Lower lobe of right lung (tissue), 2 donors: ENCODE measurements around the gene MAML3. TPM values are rescaled to one million over a fixed set of nuclear protein-coding genes. Genes with fewer than 3 reads are reported as not detected.

Experiments used
- ATAC-seq, 2 donors: fragments of 200-7000 bp; cut with Tn5 transposase; one replicate each; pipeline ENCODE4 v1.9.1; 2020 to 2022; ENCODE audit warnings: mild to moderate bottlenecking in 2 of 2, moderate library complexity in 2 of 2
- DNase-seq: peaks from one replicate; pipeline ENCODE4 v3.0.0-alpha.2; 2020
- H3K27ac ChIP-seq: fragments of 200-600 bp; one replicate; pipeline ENCODE4 v1.8.0; 2022
- H3K27me3 ChIP-seq: fragments of 200-600 bp; one replicate; pipeline ENCODE4 v1.8.0; 2022; ENCODE audit warnings: low read depth
- H3K36me3 ChIP-seq: fragments of 200-600 bp; one replicate; pipeline ENCODE4 v1.8.0; 2022; ENCODE audit warnings: mild to moderate bottlenecking
- H3K4me1 ChIP-seq: fragments of 200-600 bp; one replicate; pipeline ENCODE4 v1.8.0; 2022
- H3K4me3 ChIP-seq: fragments of 200-600 bp; one replicate; pipeline ENCODE4 v1.8.0; 2022; ENCODE audit warnings: mild to moderate bottlenecking
- H3K9me3 ChIP-seq: fragments of 200-600 bp; one replicate; pipeline ENCODE4 v1.8.0; 2022
- CTCF ChIP-seq: fragments of 200-600 bp; IDR thresholded peaks from one replicate; pipeline ENCODE4 v1.8.0; 2022; ENCODE audit warnings: antibody characterized with exemption, mild to moderate bottlenecking
- intact Hi-C: fragments of 100-400 bp; cut with DNase I; formaldehyde crosslinking; loops from one replicate; pipeline ENCODE4 v1.11.0; 2022
- total RNA-seq: library from RNA; stranded (reverse); fragmentation: NEBNext Ultra II Directional; extraction: Animal tissue kit (Norgen Biotek cat#: 25700); gene quantifications from one replicate; pipeline ENCODE4 v1.2.1, GENCODE V29; 2021
- donor health status: DM: no; HTN: yes; CAD: no; lungs with severe emphysema.

The MAML3 gene
- total RNA-seq, 1 donor from 2014 or later, result 12.5 TPM

DNA sequence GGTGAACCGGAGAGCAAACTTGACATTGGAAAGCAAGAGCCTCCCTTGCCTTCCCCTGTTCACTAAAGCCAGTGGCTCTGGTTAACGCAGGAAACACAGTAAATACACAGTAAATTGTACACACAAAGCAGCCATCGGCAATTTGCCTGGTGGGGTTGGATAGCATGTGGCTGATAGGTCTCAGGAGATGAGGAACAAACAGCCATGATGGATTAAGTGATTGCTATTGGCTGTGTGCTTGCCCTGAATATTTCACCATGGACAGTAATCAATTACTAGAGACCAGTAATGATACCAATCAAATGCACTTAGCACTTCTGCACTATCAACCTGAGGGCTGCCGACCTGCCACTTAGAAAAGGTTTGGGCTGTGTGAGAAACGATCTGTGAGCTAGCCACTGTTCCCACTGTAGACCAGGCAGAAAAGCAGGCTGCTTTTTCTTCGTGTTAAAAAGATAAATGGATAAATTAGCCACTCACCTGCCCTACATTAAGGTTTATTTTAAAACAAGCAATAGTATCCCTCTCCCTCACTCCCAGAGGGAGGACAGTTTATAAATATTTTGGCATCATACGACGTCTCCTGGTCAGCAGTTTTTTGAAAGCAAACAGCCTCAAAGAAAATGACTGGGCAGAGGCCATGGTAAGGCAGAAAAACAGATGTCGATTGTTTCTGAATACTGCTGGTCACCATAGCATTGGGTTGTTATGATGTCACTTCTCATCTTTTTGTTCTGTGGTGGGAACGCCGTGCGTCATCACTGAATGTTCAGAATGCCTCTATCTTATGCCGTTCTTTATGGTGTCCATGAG is 167.1 kb downstream of the MAML3 start:
- DNase-seq, result no peak
- TF ChIP-seq CTCF, result no peak
- intact Hi-C loops, result no loop called here
- ATAC-seq, result no peak
- peak overlapping the region; percentile 6 for H3K27ac ChIP-seq
- H3K36me3 ChIP-seq, result no peaks in the 10 kb centered on the region
- H3K9me3 ChIP-seq, result no peaks in the 10 kb centered on the region
- no peak overlapping the region for H3K4me3 ChIP-seq
- H3K27me3 ChIP-seq, result no peaks in the 10 kb centered on the region
- peaks cover 12% of the 10 kb centered on the region for H3K4me1 ChIP-seq

DNA sequence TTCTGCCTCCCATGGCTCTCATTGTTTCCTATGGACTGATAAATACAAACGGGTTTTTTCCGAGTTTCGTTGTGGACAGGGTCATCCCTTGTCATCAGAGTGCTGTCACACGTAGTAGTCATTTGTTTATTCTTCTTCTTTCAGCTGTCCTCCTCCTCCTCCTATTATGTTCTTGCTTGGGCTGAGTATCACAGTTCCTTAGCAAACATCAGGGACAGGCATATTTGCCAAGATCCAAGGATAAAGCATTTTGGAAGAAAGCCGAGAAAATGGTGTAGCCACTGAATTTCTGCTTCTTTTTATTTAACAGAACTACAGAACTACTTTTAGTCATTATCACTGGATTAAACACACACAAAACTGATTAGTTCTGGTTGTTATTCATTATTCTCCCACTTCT is 167.9 kb downstream of the MAML3 start:
- Histone ChIP-seq H3K36me3 (no peaks in the 10 kb centered on the region), H3K9me3 (no peaks in the 10 kb centered on the region), H3K27me3 (no peaks in the 10 kb centered on the region), H3K4me3 (no peak overlapping the region), H3K27ac (no peak overlapping the region), H3K4me1 (peaks cover 13% of the 10 kb centered on the region)
- intact Hi-C loops, result no loop called here
- DNase-seq, result no peak
- no peak for ATAC-seq
- TF ChIP-seq CTCF, result no peak

DNA sequence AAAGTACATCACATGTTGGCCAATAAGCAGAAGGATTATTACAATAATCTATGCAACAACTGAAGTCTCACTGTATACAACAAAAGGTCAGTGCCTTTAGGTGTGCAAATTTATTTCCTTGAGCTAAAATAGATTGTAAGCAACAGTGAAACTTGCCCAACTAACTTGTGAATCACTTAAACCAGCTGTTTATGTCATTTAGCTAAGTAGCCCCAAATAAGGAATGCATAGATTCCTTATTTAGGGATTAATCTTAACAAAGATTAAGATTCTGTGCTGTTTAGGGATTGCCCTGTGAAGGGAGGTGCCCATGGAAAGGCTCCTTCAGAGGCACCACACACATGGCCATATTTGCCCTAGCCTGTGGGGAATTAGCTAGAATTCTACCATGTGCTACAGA is 168.6 kb downstream of the MAML3 start:
- Histone ChIP-seq H3K27me3 (no peaks in the 10 kb centered on the region), H3K9me3 (no peaks in the 10 kb centered on the region), H3K4me3 (no peak overlapping the region), H3K36me3 (no peaks in the 10 kb centered on the region), H3K27ac (no peak overlapping the region), H3K4me1 (peaks cover 19% of the 10 kb centered on the region)
- no peak for ATAC-seq
- TF ChIP-seq CTCF, result no peak
- DNase-seq, result no peak
- intact Hi-C loops, result no loop called here

DNA sequence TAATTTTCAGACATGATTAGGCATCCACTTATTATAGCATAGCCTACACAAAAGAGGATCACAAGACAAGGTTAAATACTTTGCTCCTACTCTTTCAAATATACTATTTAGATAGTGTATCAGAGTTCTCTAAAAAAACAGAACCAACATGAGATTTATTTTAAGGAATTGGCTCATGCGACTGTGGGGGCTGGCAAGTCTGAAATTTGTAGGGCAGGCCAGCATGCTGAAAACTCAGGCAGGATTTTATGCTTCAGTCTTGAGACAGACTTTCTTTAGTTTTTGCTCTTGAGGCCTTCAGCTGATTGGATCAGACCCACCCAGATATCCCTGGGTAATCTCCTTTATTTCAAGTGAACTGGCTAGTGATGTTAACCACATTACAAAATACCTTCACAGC is 169.5 kb downstream of the MAML3 start:
- Histone ChIP-seq H3K4me1 (peaks cover 19% of the 10 kb centered on the region), H3K27ac (no peak overlapping the region), H3K9me3 (no peaks in the 10 kb centered on the region), H3K27me3 (no peaks in the 10 kb centered on the region), H3K4me3 (no peak overlapping the region), H3K36me3 (no peaks in the 10 kb centered on the region)
- DNase-seq (no peak), ATAC-seq (no peak)
- intact Hi-C loops, result no loop called here
- no peak for TF ChIP-seq CTCF

- peak; percentile 55 to 72 for ATAC-seq
- no peak for TF ChIP-seq CTCF
- intact Hi-C loops, result no loop called here
- H3K9me3 ChIP-seq, result no peaks in the 10 kb centered on the region
- H3K36me3 ChIP-seq, result no peaks in the 10 kb centered on the region
- peak overlapping the region; percentile 42 for H3K27ac ChIP-seq
- H3K4me1 ChIP-seq, result peaks cover 51% of the 10 kb centered on the region
- DNase-seq, result no peak
- H3K27me3 ChIP-seq, result no peaks in the 10 kb centered on the region
- no peak overlapping the region for H3K4me3 ChIP-seq
Measured at GRCh38 chr4:139978692-139979091, 175.3 kb downstream of the MAML3 start.
